ENCODE results near the gene ITM2C.

Gene ITM2C

GRCh38 chr2:230895536-230896345 lies 31.0 kb downstream of the ITM2C start:
- DNase-seq (ENCODE audit: extremely low spot score): no peak
- ChIA-PET POLR2A (no interaction called here), CTCF (no interaction called here)
- no peak for TF ChIP-seq FOXM1 (IDR thresholded peaks at IDR 0.05; ENCODE audit: borderline replicate concordance)
- TF ChIP-seq HDGF (IDR thresholded peaks at IDR 0.05; ENCODE audit: borderline replicate concordance): no peak
- no peak for TF ChIP-seq CTBP1 (IDR thresholded peaks at IDR 0.05; ENCODE audit: borderline replicate concordance)
- TF ChIP-seq, protein P1, sequence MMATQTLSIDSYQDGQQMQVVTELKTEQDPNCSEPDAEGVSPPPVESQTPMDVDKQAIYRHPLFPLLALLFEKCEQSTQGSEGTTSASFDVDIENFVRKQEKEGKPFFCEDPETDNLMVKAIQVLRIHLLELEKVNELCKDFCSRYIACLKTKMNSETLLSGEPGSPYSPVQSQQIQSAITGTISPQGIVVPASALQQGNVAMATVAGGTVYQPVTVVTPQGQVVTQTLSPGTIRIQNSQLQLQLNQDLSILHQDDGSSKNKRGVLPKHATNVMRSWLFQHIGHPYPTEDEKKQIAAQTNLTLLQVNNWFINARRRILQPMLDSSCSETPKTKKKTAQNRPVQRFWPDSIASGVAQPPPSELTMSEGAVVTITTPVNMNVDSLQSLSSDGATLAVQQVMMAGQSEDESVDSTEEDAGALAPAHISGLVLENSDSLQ (IDR thresholded peaks at IDR 0.05): no peak
- no peak for TF ChIP-seq L3MBTL2 (conservative IDR thresholded peaks at IDR 0.05)
- no peak for TF ChIP-seq NFRKB (IDR thresholded peaks at IDR 0.05)
- TF ChIP-seq FOXA1 (IDR thresholded peaks at IDR 0.05): no peak
- TF ChIP-seq TARDBP (IDR thresholded peaks at IDR 0.05): no peak
- TF ChIP-seq SP1 (IDR thresholded peaks at IDR 0.05): no peak

- TF ChIP-seq ARNT (IDR thresholded peaks at IDR 0.05): no peak
- TF ChIP-seq CTBP1 (IDR thresholded peaks at IDR 0.05; ENCODE audit: borderline replicate concordance): no peak
- no peak for TF ChIP-seq FOXA1 (IDR thresholded peaks at IDR 0.05)
- TF ChIP-seq NFRKB (IDR thresholded peaks at IDR 0.05): no peak
- no peak for TF ChIP-seq SUZ12 (IDR thresholded peaks at IDR 0.05)
- TF ChIP-seq L3MBTL2 (conservative IDR thresholded peaks at IDR 0.05): no peak
- no peak for TF ChIP-seq FOXM1 (IDR thresholded peaks at IDR 0.05; ENCODE audit: borderline replicate concordance)
- TF ChIP-seq, protein P1 (IDR thresholded peaks at IDR 0.05): no peak
- DNase-seq (ENCODE audit: extremely low spot score): no peak
- ChIA-PET CTCF (interaction anchor here (1.9 kb wide), 1 partner anchor 91 kb away, joined by 7 read pairs; no protein-coding TSS in a partner anchor), POLR2A (no interaction called here)
These were observed 31.8 kb downstream of the ITM2C start for GRCh38 chr2:230896346-230897115.

- no peak for DNase-seq (ENCODE audit: extremely low spot score)
- CTCF ChIA-PET: interaction anchor here (1.3 to 1.9 kb wide), 2 partner anchors 26 to 89 kb away, joined by 5 to 7 read pairs; no protein-coding TSS in a partner anchor
- TF ChIP-seq ZNF384 (IDR thresholded peaks at IDR 0.05): no peak
- TF ChIP-seq ARNT (IDR thresholded peaks at IDR 0.05): no peak
- TF ChIP-seq ELF4 (IDR thresholded peaks at IDR 0.05): no peak
- TF ChIP-seq HDGF (IDR thresholded peaks at IDR 0.05; ENCODE audit: borderline replicate concordance): no peak
- TF ChIP-seq FOXM1 (IDR thresholded peaks at IDR 0.05; ENCODE audit: borderline replicate concordance): no peak
- TF ChIP-seq CTBP1 (IDR thresholded peaks at IDR 0.05; ENCODE audit: borderline replicate concordance): no peak
- TF ChIP-seq FOXK2 (IDR thresholded peaks at IDR 0.05): no peak
- TF ChIP-seq FOXA1 (IDR thresholded peaks at IDR 0.05): no peak
- no peak for TF ChIP-seq NFRKB (IDR thresholded peaks at IDR 0.05)
- no peak for TF ChIP-seq TARDBP (IDR thresholded peaks at IDR 0.05)
- TF ChIP-seq SP1 (IDR thresholded peaks at IDR 0.05): no peak
- no peak for TF ChIP-seq L3MBTL2 (conservative IDR thresholded peaks at IDR 0.05)
- no peak for TF ChIP-seq SUZ12 (IDR thresholded peaks at IDR 0.05)
- TF ChIP-seq, protein P1 (IDR thresholded peaks at IDR 0.05): no peak
- POLR2A ChIA-PET: no interaction called here
These were observed 33.4 kb downstream of the ITM2C start for GRCh38 chr2:230898016-230898712.

- TF ChIP-seq CTBP1 (IDR thresholded peaks at IDR 0.05; ENCODE audit: borderline replicate concordance) (no peak), NFRKB (IDR thresholded peaks at IDR 0.05) (no peak), BHLHE40 (IDR thresholded peaks at IDR 0.05; ENCODE audit: borderline replicate concordance) (no peak), SP1 (IDR thresholded peaks at IDR 0.05) (no peak), TARDBP (IDR thresholded peaks at IDR 0.05) (no peak), FOXK2 (IDR thresholded peaks at IDR 0.05) (no peak), SUZ12 (IDR thresholded peaks at IDR 0.05) (no peak), FOXA1 (IDR thresholded peaks at IDR 0.05) (no peak), LEF1 (IDR thresholded peaks at IDR 0.05; ENCODE audit: borderline replicate concordance) (no peak), FOXM1 (IDR thresholded peaks at IDR 0.05; ENCODE audit: borderline replicate concordance) (no peak), HDGF (IDR thresholded peaks at IDR 0.05; ENCODE audit: borderline replicate concordance) (no peak), ARNT (IDR thresholded peaks at IDR 0.05) (no peak), L3MBTL2 (conservative IDR thresholded peaks at IDR 0.05) (no peak), ZNF384 (IDR thresholded peaks at IDR 0.05) (no peak), ELF4 (IDR thresholded peaks at IDR 0.05) (no peak)
- TF ChIP-seq, protein P1 (IDR thresholded peaks at IDR 0.05): no peak
- DNase-seq (ENCODE audit: extremely low spot score): no peak
- POLR2A ChIA-PET: interaction anchor here (1.0 kb wide), 1 partner anchor 32 kb away, joined by 3 read pairs; no protein-coding TSS in a partner anchor
- CTCF ChIA-PET: no interaction called here
These were observed 34.0 kb downstream of the ITM2C start for GRCh38 chr2:230898713-230899091.
